HG02840 (cell line): ENCODE measurements around the gene SLC35E4.
"Not testable (repeated sequence)": the region's sequence is repeated elsewhere in the genome, so short reads cannot be mapped to it uniquely, and the experiment has no call there.

Experiments
- ATAC-seq: cut with Tn5 transposase; IDR thresholded peaks from one replicate; pipeline ENCODE4 v1.9.1; 2021; ENCODE audit warnings: mild to moderate bottlenecking, moderate library complexity, moderate number of reproducible peaks; ENCODE audit not compliant: unreplicated experiment, low FRiP score

SLC35E4 gene

GRCh38 chr22:30648825-30649224 lies 13.2 kb downstream of the SLC35E4 start:
- no peak for ATAC-seq

GRCh38 chr22:30649430-30650007 lies 13.9 kb downstream of the SLC35E4 start:
- ATAC-seq, result no peak

GRCh38 chr22:30650508-30651116 lies 15.0 kb downstream of the SLC35E4 start:
- no peak for ATAC-seq

DNA sequence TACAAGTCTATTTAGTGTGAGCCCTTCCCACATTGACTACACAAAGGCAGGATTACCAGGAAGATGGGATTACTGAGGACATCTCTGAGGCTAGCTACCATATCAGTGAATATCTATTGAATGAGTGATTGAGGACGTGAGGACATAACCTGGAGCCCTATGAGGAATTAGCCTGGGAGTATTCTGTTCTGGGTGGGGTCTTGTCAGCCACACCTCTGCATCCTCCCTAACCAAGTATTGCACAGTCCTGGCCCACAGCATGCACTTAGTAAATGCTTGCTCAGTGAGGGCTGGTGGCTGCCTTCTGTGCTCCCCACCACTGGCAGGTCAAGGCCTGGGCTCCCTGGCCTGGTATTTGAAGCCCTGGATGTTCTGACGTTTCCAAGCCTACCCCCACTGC lies 17.3 kb downstream of the SLC35E4 start:
- ATAC-seq, result no peak

GRCh38 chr22:30654361-30654760 lies 18.8 kb downstream of the SLC35E4 start:
- no peak for ATAC-seq

- no peak for ATAC-seq
These were observed 20.0 kb downstream of the SLC35E4 start for GRCh38 chr22:30655532-30655931.

DNA sequence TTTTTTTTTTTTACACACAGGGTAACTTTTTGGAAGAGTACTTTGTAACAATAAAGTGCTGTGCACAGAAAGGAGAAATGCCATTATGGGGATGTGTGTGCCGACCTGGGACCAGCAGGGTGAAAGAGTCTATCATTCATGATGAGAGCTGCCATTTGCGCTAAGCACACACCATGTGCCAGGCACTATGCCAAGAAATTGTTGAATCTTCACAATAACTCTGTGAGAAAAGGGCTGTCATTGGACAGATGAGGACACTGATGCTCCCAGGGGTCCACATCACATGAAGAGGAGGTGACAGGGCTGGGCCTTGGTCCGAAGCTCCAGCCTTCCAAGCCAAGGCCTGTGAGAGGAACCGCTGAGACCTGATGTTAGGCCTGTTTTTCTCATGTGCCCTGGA lies 26.5 kb downstream of the SLC35E4 start:
- ATAC-seq, result no peak

DNA sequence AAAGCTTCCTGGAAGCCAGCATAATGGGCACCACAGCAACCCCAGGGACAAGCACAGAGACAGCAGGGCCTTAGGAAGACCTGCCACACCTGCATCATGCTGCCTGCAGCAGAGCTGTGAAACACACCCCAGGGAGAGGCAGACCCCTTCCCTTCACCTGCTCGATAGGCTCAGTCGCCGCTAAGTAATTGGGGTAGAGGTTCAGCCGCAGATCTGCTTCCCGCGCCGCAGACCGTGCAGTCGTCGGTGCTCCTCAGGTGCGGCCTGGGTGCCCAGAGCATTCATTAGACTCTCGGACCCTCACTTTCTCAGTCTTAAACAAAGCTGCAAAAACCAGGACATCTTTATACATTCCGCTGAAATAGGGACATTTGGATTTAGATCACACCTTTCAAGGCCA lies 29.2 kb downstream of the SLC35E4 start:
- no peak for ATAC-seq

DNA sequence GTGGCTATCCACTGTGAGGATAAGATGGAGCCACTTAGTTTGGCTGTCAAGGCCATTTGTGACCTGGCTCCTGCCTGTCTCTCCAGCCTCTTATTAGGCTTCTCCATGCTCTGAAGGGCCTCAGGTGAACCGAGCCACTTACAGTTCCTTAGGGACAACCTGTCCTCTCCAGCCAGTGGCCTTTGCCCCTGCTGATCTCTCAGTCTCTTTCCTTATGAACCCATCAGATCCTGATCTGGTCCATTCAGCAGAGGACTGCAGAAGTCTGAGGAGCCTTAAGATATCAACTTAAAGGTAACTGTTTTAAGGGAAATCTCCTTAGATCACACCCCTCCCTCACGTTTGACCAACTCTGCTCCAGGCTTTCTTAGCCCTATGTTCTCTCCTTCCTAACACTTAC lies 29.7 kb downstream of the SLC35E4 start:
- no peak for ATAC-seq

DNA sequence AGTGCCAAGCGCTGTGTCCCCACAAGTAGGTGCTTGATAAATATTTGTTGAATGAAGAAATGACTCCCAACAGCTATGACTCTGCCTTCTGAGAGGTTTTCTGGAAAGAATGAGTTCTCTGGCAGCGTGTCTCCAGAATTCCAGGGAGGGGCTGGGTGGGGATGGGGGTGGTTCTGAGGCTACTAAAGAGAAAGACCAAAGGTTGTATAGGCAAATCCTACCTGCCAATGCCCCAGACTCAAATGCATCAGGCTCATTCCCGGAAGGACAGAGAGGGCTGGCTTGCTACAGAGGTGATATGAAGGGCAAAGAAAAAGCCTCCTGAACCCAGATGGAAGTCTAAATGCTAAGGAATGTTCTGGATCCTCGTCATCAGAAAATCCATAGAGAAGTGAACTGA lies 30.2 kb downstream of the SLC35E4 start:
- no peak for ATAC-seq

DNA sequence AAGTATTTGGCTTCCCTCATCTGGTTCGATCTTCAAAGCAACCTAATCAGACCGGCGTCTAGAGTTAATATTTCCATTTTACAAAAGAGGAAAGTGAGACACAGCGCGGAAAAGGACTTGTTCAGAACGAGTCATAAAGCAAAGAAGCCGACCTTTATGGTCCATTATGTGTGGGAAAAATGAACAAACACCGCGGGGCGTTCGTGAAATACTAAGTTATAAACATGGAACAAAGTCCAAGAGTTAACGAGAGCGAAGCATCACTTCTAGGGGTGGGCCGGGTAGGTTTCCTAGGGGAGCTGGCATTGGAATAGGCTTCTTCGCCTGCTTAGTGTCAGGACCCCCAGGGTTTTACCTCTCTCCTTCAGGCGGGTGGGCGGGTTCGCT lies 31.5 kb downstream of the SLC35E4 start:
- ATAC-seq, result no peak

- ATAC-seq, result peak; percentile 91
These were observed 32.2 kb downstream of the SLC35E4 start, which contains the start of gene DUSP18 for GRCh38 chr22:30667494-30668385. Gene DUSP18, minus strand, starts transcription at chr22:30667875. Its CDS starts 3,872 bp downstream, at chr22:30664003.

GRCh38 chr22:30668386-30668710 lies 32.8 kb downstream of the SLC35E4 start:
- no peak for ATAC-seq

- no peak for ATAC-seq
These were observed 35.5 kb downstream of the SLC35E4 start for GRCh38 chr22:30671071-30671470.

GRCh38 chr22:30673136-30673535 lies 37.6 kb downstream of the SLC35E4 start:
- no peak for ATAC-seq

DNA sequence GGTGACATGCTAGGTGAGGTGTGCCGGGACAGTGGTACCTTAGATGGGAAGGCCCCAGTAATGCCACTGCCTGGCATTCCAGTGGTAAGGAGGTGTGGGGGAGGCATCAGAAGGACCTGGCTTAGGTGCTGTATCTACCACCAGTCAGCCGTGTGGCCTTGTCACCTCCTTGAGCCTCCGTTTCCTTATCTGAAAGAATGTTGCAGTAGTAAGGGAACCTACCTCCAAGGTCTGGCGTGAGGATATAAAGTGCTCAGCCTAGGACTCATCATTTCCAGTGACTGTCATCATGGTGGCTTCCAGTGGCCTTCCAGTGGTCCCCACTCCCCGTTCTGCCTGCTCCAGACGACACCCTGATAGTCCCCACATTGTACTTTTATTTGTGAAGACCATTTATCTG lies 38.9 kb downstream of the SLC35E4 start:
- no peak for ATAC-seq

- ATAC-seq, result no peak
These were observed 39.9 kb downstream of the SLC35E4 start for GRCh38 chr22:30675436-30675835.

GRCh38 chr22:30676565-30676964 lies 41.0 kb downstream of the SLC35E4 start:
- ATAC-seq, result not testable (repeated sequence)

- not testable (repeated sequence) for ATAC-seq
These were observed 44.5 kb downstream of the SLC35E4 start for GRCh38 chr22:30679895-30680690.

DNA sequence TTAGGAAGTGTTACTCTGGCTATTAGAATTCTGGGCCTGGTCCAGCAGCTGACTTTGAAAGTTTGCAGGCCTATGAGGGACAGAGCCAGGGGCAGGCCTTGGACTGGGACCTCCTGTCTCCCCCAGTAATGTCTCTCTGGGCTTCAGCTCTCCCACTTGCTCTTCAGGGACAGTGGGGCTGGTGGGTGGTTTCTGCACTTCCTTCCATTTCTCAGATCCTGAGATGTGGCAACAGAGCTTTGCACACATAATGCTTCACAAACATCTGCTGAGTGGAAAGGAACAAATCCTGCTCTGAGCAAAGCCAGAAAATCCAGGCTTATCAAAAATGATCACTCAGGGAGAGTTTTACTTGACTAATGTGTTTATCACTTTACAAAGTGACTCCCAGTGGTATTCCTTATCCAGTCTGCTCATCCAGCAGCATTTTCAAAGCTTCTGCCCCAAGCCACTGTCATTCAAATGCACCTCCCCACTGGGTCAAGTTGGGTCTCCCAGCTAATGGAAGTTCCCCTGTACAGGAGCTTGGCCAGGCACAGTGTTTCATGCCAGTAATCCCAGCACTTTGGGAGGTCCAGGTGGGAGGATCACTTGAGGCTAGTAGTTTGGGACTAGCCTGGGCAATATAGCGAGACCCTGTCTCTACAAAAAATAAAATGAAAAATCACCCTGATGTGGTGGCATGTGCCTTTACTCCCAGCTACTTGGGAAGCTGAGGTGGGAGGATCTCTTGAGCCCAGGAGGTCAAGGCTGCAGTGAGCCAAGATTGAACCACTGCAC lies 45.6 kb downstream of the SLC35E4 start:
- no peak for ATAC-seq
